Motor neuron (in vitro differentiated cells): Measurements from ENCODE around the gene HSPA2. TPM values are rescaled to one million over a fixed set of nuclear protein-coding genes. Genes with fewer than 3 reads are reported as not detected.

Source experiments
- ATAC-seq, 8 experiments: fragments of 200-7000 bp; cut with Tn5 transposase; replicated peaks in 6 of 8; 2 replicates each; pipeline ENCODE4 v1.8.0; 2021; ENCODE audit warnings: mild to moderate bottlenecking in 8 of 8, moderate library complexity in 8 of 8
- H3K27ac ChIP-seq, 2 donors: fragments of 250-450 bp; sonication (Bioruptor Pico); 2 replicates each; pipeline ENCODE4 v1.9.0; 2021; ENCODE audit warnings: antibody characterized with exemption in 2 of 2, mild to moderate bottlenecking in 2 of 2, moderate library complexity in 1 of 2
- H3K4me1 ChIP-seq, 2 donors: fragments of 250-450 bp; sonication (Bioruptor Pico); replicated peaks in 1 of 2; 2 replicates each; pipeline ENCODE4 v1.6.1; 2021; ENCODE audit warnings: antibody characterized with exemption in 2 of 2, mild to moderate bottlenecking in 2 of 2, moderate library complexity in 1 of 2
- H3K4me3 ChIP-seq, 5 donors: fragments of 250-450 bp; sonication (Bioruptor Pico); 2 replicates each; pipeline ENCODE4 v1.9.0; 2021; ENCODE audit warnings: antibody characterized with exemption in 5 of 5, mild to moderate bottlenecking in 5 of 5, moderate library complexity in 4 of 5
- WGBS, 10 experiments: fragments of 450-650 bp; shearing (Covaris generic); methylation state at CpG; one replicate each; pipeline ENCODE4 v1.0.0; 2022; 5-methylcytosine and 5-hydroxymethylcytosine counted together
- in situ Hi-C, 9 experiments: fragments of 400-800 bp; cut with MboI; loops; one replicate each; pipeline ENCODE4 v1.15.0; 2021; ENCODE audit warnings: low sequenced_read_pairs in 9 of 9, low pct_unique_long_range_greater_than_20kb in 2 of 9; ENCODE audit not compliant: unreplicated experiment in 9 of 9
- total RNA-seq, 8 experiments: library from RNA; unstranded; fragments of 300-600 nt; gene quantifications; 2 replicates each; pipeline versions ENCODE4 v1.2.3 to v1.2.4, GENCODE V29; 2022

The HSPA2 gene
- total RNA-seq, 8 experiments from 2014 or later: 1.3 to 25.7 (median 5.7) TPM

DNA sequence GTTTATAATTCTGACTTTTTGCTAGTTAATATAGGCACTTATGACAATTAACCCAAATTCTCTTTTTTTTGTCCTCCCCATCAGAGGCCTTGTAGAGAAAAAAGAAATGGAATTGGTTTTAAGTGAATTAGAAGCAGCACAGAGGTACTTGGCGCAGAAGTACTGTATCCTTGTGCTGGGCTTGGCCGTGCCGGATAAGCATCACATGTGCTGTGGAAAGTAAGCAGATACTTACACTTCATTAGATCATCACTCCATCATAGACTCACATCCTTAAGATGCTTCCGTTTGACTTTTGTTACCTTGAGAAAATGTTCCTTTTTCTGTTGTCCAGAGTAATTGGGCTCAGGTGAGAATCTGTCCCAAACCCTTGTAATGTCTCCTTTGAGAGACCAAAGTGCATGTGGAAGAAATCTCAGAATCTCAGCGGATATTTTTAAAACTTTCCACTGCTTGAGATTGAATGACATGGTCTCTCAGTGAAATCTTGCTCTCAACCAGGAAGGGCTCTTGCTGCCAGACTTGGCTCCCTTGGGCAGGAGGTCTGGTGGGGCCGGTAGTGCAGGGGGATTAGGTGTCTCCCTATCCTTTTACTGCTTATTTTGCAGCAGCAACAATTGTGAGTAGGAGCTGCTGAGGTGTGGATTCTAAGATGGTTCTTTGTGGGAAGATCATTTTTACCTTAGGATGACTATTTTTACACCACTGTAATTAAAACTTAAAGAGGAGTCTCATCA lies 34.0 kb downstream of the HSPA2 start:
- H3K4me1 ChIP-seq: peaks cover 9 to 10% of the 10 kb centered on the region in 2 donors
- in situ Hi-C loops: no loop called here
- H3K27ac ChIP-seq: no peak overlapping the region
- ATAC-seq: no peak
- WGBS, 10 experiments: 42 to 100% (median 92%) methylated on average over 1 to 6 of the region's 6 CpGs; no CpG with 5 or more reads in 1 of the 10 experiments
- no peak overlapping the region for H3K4me3 ChIP-seq

- ATAC-seq: no peak
- Histone ChIP-seq H3K4me3 (no peak overlapping the region), H3K4me1 (peaks cover 9 to 10% of the 10 kb centered on the region in 2 donors), H3K27ac (no peak overlapping the region)
- 90 to 100% (median 100%) methylated on average over 1 to 5 of the region's 5 CpGs; no CpG with 5 or more reads in 1 of the 10 experiments for WGBS, 10 experiments
- in situ Hi-C loops: no loop called here
Observed at GRCh38 chr14:64577211-64577610, 36.7 kb downstream of the HSPA2 start.

DNA sequence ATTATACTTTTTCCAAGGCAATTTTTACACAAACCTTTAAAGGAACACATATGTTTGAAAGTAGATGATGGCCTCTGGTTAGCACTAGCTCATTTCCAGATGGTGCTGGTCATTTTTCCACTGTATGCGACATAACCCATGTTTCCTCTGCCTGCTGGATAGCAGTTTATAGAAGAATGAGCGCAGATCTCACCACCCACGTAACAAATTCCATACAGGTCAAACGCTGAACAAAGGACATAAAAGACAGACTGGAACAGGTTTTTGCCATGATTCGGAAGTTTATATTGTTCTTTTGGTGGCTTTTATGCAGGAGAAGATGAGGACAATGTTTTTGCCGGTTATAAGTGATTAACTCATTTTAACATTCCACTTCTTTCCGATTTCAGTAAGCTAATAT lies 39.9 kb downstream of the HSPA2 start:
- WGBS, 10 experiments: 31 to 93% (median 86%) methylated on average over 3 to 6 of the region's 7 CpGs; no CpG with 5 or more reads in 1 of the 10 experiments
- in situ Hi-C loops: no loop called here
- H3K27ac ChIP-seq: no peak overlapping the region
- no peaks in the 10 kb centered on the region for H3K4me1 ChIP-seq
- no peak overlapping the region for H3K4me3 ChIP-seq
- ATAC-seq: no peak

DNA sequence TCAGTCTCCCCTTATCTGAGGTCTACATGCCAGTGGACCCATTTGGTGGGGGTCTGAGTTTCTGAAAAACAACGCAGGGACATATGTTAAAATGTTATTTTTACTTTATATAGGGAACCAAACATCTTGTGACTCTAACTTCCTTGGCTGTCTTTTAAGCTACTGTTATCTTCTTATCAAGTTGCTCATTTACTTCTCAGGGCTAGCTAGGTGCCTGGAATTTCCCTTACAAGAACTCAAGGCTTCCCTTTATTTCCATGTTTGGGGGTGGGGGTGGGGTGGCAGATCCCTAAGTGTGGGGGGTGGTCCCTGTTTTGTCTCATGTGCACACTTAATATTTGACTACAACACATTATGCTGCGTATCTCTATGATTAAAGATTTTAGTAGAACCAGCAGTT lies 40.8 kb downstream of the HSPA2 start:
- Histone ChIP-seq H3K27ac (no peak overlapping the region), H3K4me3 (no peak overlapping the region), H3K4me1 (no peaks in the 10 kb centered on the region)
- 50 to 100% (median 100%) methylated on average over 1 to 2 of the region's 2 CpGs; no CpG with 5 or more reads in 5 of the 10 experiments for WGBS, 10 experiments
- in situ Hi-C loops: no loop called here
- ATAC-seq: no peak

DNA sequence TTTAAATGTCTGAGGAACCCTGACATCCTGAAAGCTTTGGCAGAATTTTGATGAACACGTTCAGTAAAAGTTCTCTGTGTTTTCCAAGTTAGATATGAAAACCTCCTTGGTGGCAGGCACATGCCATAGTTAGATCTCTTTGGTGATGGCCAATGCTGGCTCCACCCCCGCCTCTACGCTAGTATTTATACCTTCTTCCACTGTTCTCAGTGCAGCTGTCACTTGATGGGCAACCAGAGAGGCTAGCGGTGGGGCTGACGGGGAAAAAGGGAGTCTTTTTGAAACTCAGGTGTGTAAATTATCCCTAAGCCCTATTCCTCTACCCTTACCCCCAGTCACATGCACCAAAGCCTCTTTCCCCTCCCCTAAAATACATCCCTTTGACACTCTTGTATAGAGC lies 41.3 kb downstream of the HSPA2 start:
- WGBS, 10 experiments: 50 to 93% (median 81%) methylated on average over 1 to 5 of the region's 5 CpGs; no CpG with 5 or more reads in 1 of the 10 experiments
- no peak for ATAC-seq
- no peak overlapping the region for H3K4me3 ChIP-seq
- H3K4me1 ChIP-seq: no peaks in the 10 kb centered on the region
- no peak overlapping the region for H3K27ac ChIP-seq
- in situ Hi-C loops: no loop called here

GRCh38 chr14:64584190-64584589 lies 43.6 kb downstream of the HSPA2 start:
- ATAC-seq: no peak
- no peaks in the 10 kb centered on the region for H3K4me1 ChIP-seq
- H3K4me3 ChIP-seq: no peak overlapping the region
- H3K27ac ChIP-seq: no peak overlapping the region
- WGBS, 10 experiments: 100% methylated on average over 1 of the region's 1 CpG; no CpG with 5 or more reads in 6 of the 10 experiments
- in situ Hi-C loops: no loop called here

DNA sequence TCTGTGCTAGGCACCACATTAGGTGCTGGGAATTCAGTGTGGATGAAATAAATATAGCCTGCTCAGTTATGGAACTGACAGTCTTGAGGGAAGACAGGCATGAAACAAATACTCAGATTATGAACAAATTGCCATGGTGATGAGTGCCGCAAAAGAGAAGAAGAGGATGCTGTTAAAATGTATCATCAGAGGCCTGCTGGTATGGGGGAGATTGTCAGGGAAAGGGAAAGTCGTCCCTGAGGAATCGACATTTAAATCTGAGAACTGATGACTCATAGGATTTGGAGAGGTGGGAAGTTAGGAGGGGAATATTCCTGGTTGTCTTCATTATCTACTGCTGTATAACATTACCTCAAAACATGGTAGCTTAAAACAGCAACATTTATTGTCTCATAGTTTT lies 51.3 kb downstream of the HSPA2 start:
- H3K27ac ChIP-seq: no peak overlapping the region
- in situ Hi-C loops: no loop called here
- H3K4me3 ChIP-seq: no peak overlapping the region
- ATAC-seq: no peak
- H3K4me1 ChIP-seq: no peaks in the 10 kb centered on the region
- 29 to 100% (median 66%) methylated on average over 1 to 3 of the region's 3 CpGs; no CpG with 5 or more reads in 2 of the 10 experiments for WGBS, 10 experiments

Other genes starting within 250 kb of the HSPA2 start
- 1 to 10 TPM in 4 of 8 experiments, under 1 TPM in 4; 0.31 to 2.1 (median 1.3) TPM for gene ESR2, start 246.4 kb upstream of the HSPA2 start, total RNA-seq
- 100 to 1,000 TPM in 2 of 8 experiments, 10 to 100 TPM in 6; 13.5 to 132 (median 38.5) TPM for gene MTHFD1, start 152.4 kb upstream of the HSPA2 start, total RNA-seq
- gene AKAP5, start 75.2 kb upstream of the HSPA2 start, total RNA-seq: 1 to 10 TPM in 7 of 8 experiments, under 1 TPM in 1; 0.87 to 5.6 (median 4.7) TPM
- 10 to 100 TPM in 5 of 8 experiments, 1 to 10 TPM in 3; 4.3 to 15.1 (median 10.4) TPM for gene ZBTB25, start 36.9 kb upstream of the HSPA2 start, total RNA-seq
- 10 to 100 TPM; 17.0 to 44.7 (median 24.4) TPM for gene ZBTB1, start 36.0 kb upstream of the HSPA2 start, total RNA-seq
- gene PPP1R36, start 9.2 kb downstream of the HSPA2 start, total RNA-seq: under 1 TPM in 6 of 8 experiments, not detected in 2; 0.16 to 0.62 (median 0.45) TPM
- gene PLEKHG3, start 163.7 kb downstream of the HSPA2 start, total RNA-seq: 10 to 100 TPM in 2 of 8 experiments, 1 to 10 TPM in 6; 5.7 to 14.1 (median 8.9) TPM